K562 (cell line): ENCODE measurements around the gene EHD3. TPM values are rescaled to one million over a fixed set of nuclear protein-coding genes. Genes with fewer than 3 reads are reported as not detected.

Experiments used
- ATAC-seq: fragments of 200-7000 bp; cut with Tn5 transposase; 3 replicates; pipeline ENCODE4 v1.9.1; 2020; ENCODE audit warnings: moderate library complexity
- BruUV-seq: library from RNA; stranded (reverse); fragments of 400-500 nt; replicated peaks from 2 replicates; lab custom pipeline; 2021; lab: Mats Ljungman, UMichigan
- CTCF ChIA-PET: fragments of 300-600 bp; formaldehyde crosslinking; extraction: SDS; loops from one replicate; lab custom pipeline; 2021; ENCODE audit warnings: low intra/inter-chr PET ratio; lab: Yijun Ruan, JAX
- POLR2A ChIA-PET: fragments of 300-600, 350-650 bp; sonication (Branson Sonifier 250); formaldehyde crosslinking; extraction: SDS; loops from one replicate; lab custom pipeline; 2021; ENCODE audit warnings: antibody characterized with exemption, inconsistent platforms; lab: Yijun Ruan, JAX
- DNase-seq, 4 experiments: peaks; one replicate each; pipeline versions ENCODE4 v3.0.0 to v3.0.0-alpha.2; 2011 to 2018; ENCODE audit warnings: low spot score in 3 of 4, mixed read lengths in 3 of 4; ENCODE audit errors: extremely low read depth in 1 of 4
- FAIRE-seq: peaks from 2 replicates; lab custom pipeline; 2011; peaks lifted over from hg19 to GRCh38; lab: Jason Lieb, UNC
- H2AFZ ChIP-seq: 2 replicates; pipeline ENCODE4 v1.6.0; 2011; ENCODE audit warnings: low read depth, low read length, control low read depth, inconsistent platforms
- H3K27ac ChIP-seq: fragments of 200-600 bp; 3 replicates; pipeline ENCODE4 v1.8.0; 2011; ENCODE audit warnings: low read depth, mild to moderate bottlenecking, control low read depth, inconsistent platforms, low read length, moderate library complexity, mixed read lengths; ENCODE audit errors: extremely low read depth
- H3K27me3 ChIP-seq, 2 experiments: fragments of 300-600 bp in 1 of 2; 2 replicates in 1 of 2; 3 replicates in 1 of 2; pipeline versions ENCODE4 v1.6.0 to v1.8.0; 2011; ENCODE audit warnings: inconsistent platforms in 2 of 2, low read length in 2 of 2, mild to moderate bottlenecking in 1 of 2, mixed read lengths in 1 of 2, moderate library complexity in 1 of 2; ENCODE audit not compliant: control insufficient read depth in 2 of 2, insufficient read depth in 2 of 2
- H3K36me3 ChIP-seq: fragments of 300-600 bp; 3 replicates; pipeline ENCODE4 v1.8.0; 2011; ENCODE audit warnings: mild to moderate bottlenecking, low read length, inconsistent platforms; ENCODE audit not compliant: control insufficient read depth, insufficient read depth
- H3K4me1 ChIP-seq, 2 experiments: fragments of 200-600 bp in 1 of 2; replicated peaks in 1 of 2; 2 replicates in 1 of 2; 3 replicates in 1 of 2; pipeline versions ENCODE4 v1.5.1 to v1.8.0; 2011; ENCODE audit warnings: inconsistent platforms in 2 of 2, low read length in 2 of 2, mild to moderate bottlenecking in 1 of 2, mixed read lengths in 1 of 2, moderate library complexity in 1 of 2; ENCODE audit not compliant: control insufficient read depth in 2 of 2, insufficient read depth in 2 of 2
- H3K4me2 ChIP-seq: 2 replicates; pipeline ENCODE4 v1.6.1; 2011; ENCODE audit warnings: low read length, control low read depth, inconsistent platforms, mixed read lengths; ENCODE audit not compliant: insufficient read depth
- H3K4me3 ChIP-seq: fragments of 200-600 bp; sonication (generic), shearing (Covaris generic); 2 replicates; pipeline ENCODE4 v1.5.1; 2016; ENCODE audit warnings: control low read depth, inconsistent platforms
- H3K79me2 ChIP-seq: fragments of 200-600 bp; 3 replicates; pipeline ENCODE4 v1.8.0; 2011; ENCODE audit warnings: low read length, inconsistent platforms; ENCODE audit not compliant: control insufficient read depth, insufficient read depth
- H3K9ac ChIP-seq, 2 experiments: 2 replicates each; pipeline versions ENCODE4 v1.6.0 to v1.6.1; 2011; ENCODE audit warnings: low read depth in 2 of 2, low read length in 2 of 2, control low read depth in 1 of 2, inconsistent platforms in 1 of 2, mild to moderate bottlenecking in 1 of 2, mixed read lengths in 1 of 2; ENCODE audit not compliant: insufficient read depth in 1 of 2
- H3K9me1 ChIP-seq: one replicate; pipeline ENCODE4 v1.6.0; 2011; ENCODE audit warnings: inconsistent platforms, mild to moderate bottlenecking, low read length, moderate library complexity; ENCODE audit not compliant: control insufficient read depth, insufficient read depth
- H3K9me3 ChIP-seq: replicated peaks from 2 replicates; pipeline ENCODE4 v1.5.1; 2011; ENCODE audit warnings: low read depth, low read length, inconsistent platforms; ENCODE audit not compliant: control insufficient read depth, insufficient read depth
- H4K20me1 ChIP-seq: replicated peaks from 2 replicates; pipeline ENCODE4 v1.6.1; 2011; ENCODE audit warnings: low read length, inconsistent platforms, mixed read lengths; ENCODE audit not compliant: control insufficient read depth, insufficient read depth
- CEBPZ ChIP-seq: fragments of 150-350 bp; IDR thresholded peaks from 2 replicates; pipeline ENCODE4 v1.6.1; 2014; ENCODE audit warnings: low read depth, mild to moderate bottlenecking, low read length, borderline replicate concordance
- FOXM1 ChIP-seq, 2 experiments: fragments of 450-650 bp in 1 of 2; sonication (generic) in 1 of 2; formaldehyde crosslinking in 1 of 2; IDR thresholded peaks; 2 replicates each; pipeline versions ENCODE4 v1.6.1 to v1.9.0; 2017 to 2022; ENCODE audit warnings: low read depth in 2 of 2, mild to moderate bottlenecking in 2 of 2, missing genetic modification reagents in 1 of 2, moderate library complexity in 1 of 2
- MTA2 ChIP-seq: fragments of 450-650 bp; IDR thresholded peaks from 2 replicates; pipeline ENCODE4 v1.6.1; 2016; ENCODE audit warnings: low read depth
- NCOA6 ChIP-seq: fragments of 450-650 bp; IDR thresholded peaks from 2 replicates; pipeline ENCODE4 v1.6.1; 2017; ENCODE audit warnings: mild to moderate bottlenecking
- NR4A1 ChIP-seq, 2 experiments: fragments of 250-450 bp in 1 of 2; fragments of 450-650 bp in 1 of 2; sonication (Bioruptor Pico) in 1 of 2; IDR thresholded peaks; 2 replicates each; pipeline versions ENCODE4 v1.4.0 to v1.6.1; 2016 to 2020; ENCODE audit warnings: mild to moderate bottlenecking in 2 of 2, missing compliant biosample characterization in 1 of 2, missing genetic modification characterization in 1 of 2, moderate library complexity in 1 of 2
- PTBP1 ChIP-seq: fragments of 200-400 bp; formaldehyde crosslinking; IDR thresholded peaks from 2 replicates; pipeline ENCODE4 v1.6.1; 2017; ENCODE audit warnings: low read depth, low read length
- SAFB2 ChIP-seq: fragments of 200-400 bp; formaldehyde crosslinking; IDR thresholded peaks from 2 replicates; pipeline ENCODE4 v1.6.1; 2018; ENCODE audit warnings: borderline replicate concordance, low read length, low read depth, moderate library complexity; ENCODE audit not compliant: severe bottlenecking
- TAL1 ChIP-seq: fragments of 450-650 bp; IDR thresholded peaks from 2 replicates; pipeline ENCODE4 v1.6.1; 2016; ENCODE audit warnings: mild to moderate bottlenecking
- ZKSCAN1 ChIP-seq: fragments of 150-350 bp; IDR thresholded peaks from 2 replicates; pipeline ENCODE4 v1.6.1; 2016; ENCODE audit warnings: low read depth, low read length
- ZNF586 ChIP-seq: fragments of 450-650 bp; formaldehyde crosslinking; conservative IDR thresholded peaks from 2 replicates; pipeline ENCODE4 v1.4.0; 2020; ENCODE audit warnings: mild to moderate bottlenecking, moderate library complexity
- ZNF668 ChIP-seq: fragments of 250-450 bp; sonication (Bioruptor Pico); IDR thresholded peaks from 2 replicates; pipeline ENCODE4 v1.8.0; 2022; ENCODE audit warnings: mild to moderate bottlenecking, inconsistent platforms
- ZNF79 ChIP-seq: fragments of 250-450 bp; sonication (Bioruptor Pico); IDR thresholded peaks from 2 replicates; pipeline ENCODE4 v1.4.0; 2020; ENCODE audit warnings: low read depth, mild to moderate bottlenecking, moderate library complexity
- in situ Hi-C: fragments of 300-500 bp; cut with MboI; formaldehyde crosslinking; loops from 4 replicates; pipeline ENCODE4 v1.15.0; 2018; ENCODE audit warnings: inconsistent platforms, mixed read lengths
- intact Hi-C: fragments of 100-400 bp; cut with micrococcal nuclease; formaldehyde crosslinking; loops from 2 replicates; pipeline ENCODE4 v1.14.2; 2022
- polyA plus RNA-seq, 8 experiments: library from polyadenylated mRNA; depleted of rRNA in 4 of 8; stranded (reverse) in 5 of 8; unstranded in 3 of 8; fragments of >200 nt; fragmentation: Nextera tagmentation in 2 of 8; fragmentation: Illumina TruSeq in 1 of 8; extraction: Ambion mirVana in 2 of 8; extraction: Trizol in 1 of 8; gene quantifications; 2 replicates each; pipeline versions ENCODE4 v1.2.1 to v1.2.3, GENCODE V29; 2011 to 2014; ENCODE audit warnings: inconsistent platforms in 1 of 8, missing spikeins in 1 of 8
- total RNA-seq, 7 experiments: library from RNA; depleted of rRNA in 6 of 7; stranded (reverse); fragments of >200 nt in 6 of 7; fragmentation: Illumina TruSeq in 2 of 7; extraction: Trizol in 2 of 7; gene quantifications; 2 replicates each; pipeline versions ENCODE4 v1.2.1 to v1.2.3, GENCODE V29; 2011 to 2021; ENCODE audit warnings: low replicate concordance in 1 of 7
- TF ChIP-seq, protein P1 (sequence below): IDR thresholded peaks from 2 replicates; pipeline ENCODE4 v1.6.1; 2014; ENCODE audit warnings: antibody characterized with exemption
- TF ChIP-seq, protein P2 (sequence below): sonication (generic); formaldehyde crosslinking; IDR thresholded peaks from 2 replicates; pipeline ENCODE4 v1.8.0; 2023; ENCODE audit warnings: mild to moderate bottlenecking, missing genetic modification reagents

Gene EHD3
- total and polyA plus RNA-seq, 9 of the 15 experiments (the other 6 are each of a cell fraction or from before 2014, with no cell fraction given) = under 0.01 to 0.04 (median 0.03) TPM; not detected in 3

DNA sequence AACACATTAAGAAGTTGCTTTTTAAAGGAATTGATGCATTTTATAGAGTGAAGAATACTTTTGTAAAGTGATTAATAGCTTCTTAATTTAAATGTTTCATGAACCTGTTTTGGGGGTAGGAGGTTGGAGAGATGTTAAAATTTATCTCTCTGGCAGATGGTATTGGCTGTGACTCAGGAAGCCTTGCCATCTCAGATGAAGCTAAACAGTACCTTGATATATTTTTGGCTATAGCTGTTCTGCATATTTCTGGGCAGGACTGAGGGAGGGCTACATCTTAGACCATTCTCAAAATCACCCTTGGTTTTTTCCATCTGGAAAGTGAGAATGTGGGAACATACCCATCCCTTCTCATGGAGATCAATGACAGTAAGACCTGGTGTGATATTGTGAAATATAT, 30.0 kb upstream of the EHD3 start:
- no peak overlapping the region for H2AFZ ChIP-seq
- no peak overlapping the region for H3K4me2 ChIP-seq
- in situ Hi-C loops (no loop called here), intact Hi-C loops (no loop called here)
- no peaks in the 10 kb centered on the region for H3K9me3 ChIP-seq
- CTCF ChIA-PET = no interaction called here
- H3K9ac ChIP-seq = no peak overlapping the region
- POLR2A ChIA-PET = no interaction called here
- H3K4me3 ChIP-seq = no peak overlapping the region
- peaks cover 0 to 17% of the 10 kb centered on the region in 2 experiments; a peak in 3 of 5 replicates for H3K27me3 ChIP-seq
- H4K20me1 ChIP-seq = no peaks in the 10 kb centered on the region
- no peak overlapping the region for H3K27ac ChIP-seq
- FAIRE-seq (no peak), ATAC-seq (no peak), DNase-seq (no peak)
- no peaks in the 10 kb centered on the region for H3K4me1 ChIP-seq
- no TSS peak for BruUV-seq
- H3K9me1 ChIP-seq = no peaks in the 10 kb centered on the region
- H3K79me2 ChIP-seq = no peaks in the 10 kb centered on the region
- no peaks in the 10 kb centered on the region for H3K36me3 ChIP-seq
- TF ChIP-seq, protein P1, sequence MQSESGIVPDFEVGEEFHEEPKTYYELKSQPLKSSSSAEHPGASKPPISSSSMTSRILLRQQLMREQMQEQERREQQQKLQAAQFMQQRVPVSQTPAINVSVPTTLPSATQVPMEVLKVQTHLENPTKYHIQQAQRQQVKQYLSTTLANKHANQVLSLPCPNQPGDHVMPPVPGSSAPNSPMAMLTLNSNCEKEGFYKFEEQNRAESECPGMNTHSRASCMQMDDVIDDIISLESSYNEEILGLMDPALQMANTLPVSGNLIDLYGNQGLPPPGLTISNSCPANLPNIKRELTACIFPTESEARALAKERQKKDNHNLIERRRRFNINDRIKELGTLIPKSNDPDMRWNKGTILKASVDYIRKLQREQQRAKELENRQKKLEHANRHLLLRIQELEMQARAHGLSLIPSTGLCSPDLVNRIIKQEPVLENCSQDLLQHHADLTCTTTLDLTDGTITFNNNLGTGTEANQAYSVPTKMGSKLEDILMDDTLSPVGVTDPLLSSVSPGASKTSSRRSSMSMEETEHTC = no peak
- TF ChIP-seq MTA2 (no peak), PTBP1 (no peak), CEBPZ (no peak), ZNF668 (CRISPR knock-in tag) (no peak), NCOA6 (no peak), SAFB2 (no peak), NR4A1 (CRISPR knock-in tag; IDR thresholded peaks at IDR 0.05) (no peak), NR4A1 (tag; IDR thresholded peaks at IDR 0.05) (no peak), TAL1 (no peak), ZKSCAN1 (no peak), ZNF79 (CRISPR knock-in tag) (no peak), FOXM1 (IDR thresholded peaks at IDR 0.05; ENCODE audit: low read depth) (no peak), FOXM1 (CRISPR knock-in tag; IDR thresholded peaks at IDR 0.05; ENCODE audit: low read depth) (no peak), ZNF586 (no peak)
- TF ChIP-seq, protein P2, sequence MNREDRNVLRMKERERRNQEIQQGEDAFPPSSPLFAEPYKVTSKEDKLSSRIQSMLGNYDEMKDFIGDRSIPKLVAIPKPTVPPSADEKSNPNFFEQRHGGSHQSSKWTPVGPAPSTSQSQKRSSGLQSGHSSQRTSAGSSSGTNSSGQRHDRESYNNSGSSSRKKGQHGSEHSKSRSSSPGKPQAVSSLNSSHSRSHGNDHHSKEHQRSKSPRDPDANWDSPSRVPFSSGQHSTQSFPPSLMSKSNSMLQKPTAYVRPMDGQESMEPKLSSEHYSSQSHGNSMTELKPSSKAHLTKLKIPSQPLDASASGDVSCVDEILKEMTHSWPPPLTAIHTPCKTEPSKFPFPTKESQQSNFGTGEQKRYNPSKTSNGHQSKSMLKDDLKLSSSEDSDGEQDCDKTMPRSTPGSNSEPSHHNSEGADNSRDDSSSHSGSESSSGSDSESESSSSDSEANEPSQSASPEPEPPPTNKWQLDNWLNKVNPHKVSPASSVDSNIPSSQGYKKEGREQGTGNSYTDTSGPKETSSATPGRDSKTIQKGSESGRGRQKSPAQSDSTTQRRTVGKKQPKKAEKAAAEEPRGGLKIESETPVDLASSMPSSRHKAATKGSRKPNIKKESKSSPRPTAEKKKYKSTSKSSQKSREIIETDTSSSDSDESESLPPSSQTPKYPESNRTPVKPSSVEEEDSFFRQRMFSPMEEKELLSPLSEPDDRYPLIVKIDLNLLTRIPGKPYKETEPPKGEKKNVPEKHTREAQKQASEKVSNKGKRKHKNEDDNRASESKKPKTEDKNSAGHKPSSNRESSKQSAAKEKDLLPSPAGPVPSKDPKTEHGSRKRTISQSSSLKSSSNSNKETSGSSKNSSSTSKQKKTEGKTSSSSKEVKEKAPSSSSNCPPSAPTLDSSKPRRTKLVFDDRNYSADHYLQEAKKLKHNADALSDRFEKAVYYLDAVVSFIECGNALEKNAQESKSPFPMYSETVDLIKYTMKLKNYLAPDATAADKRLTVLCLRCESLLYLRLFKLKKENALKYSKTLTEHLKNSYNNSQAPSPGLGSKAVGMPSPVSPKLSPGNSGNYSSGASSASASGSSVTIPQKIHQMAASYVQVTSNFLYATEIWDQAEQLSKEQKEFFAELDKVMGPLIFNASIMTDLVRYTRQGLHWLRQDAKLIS = no peak
